Measurements from ENCODE around the gene POLR1A. TPM values are rescaled to one million over a fixed set of nuclear protein-coding genes. Genes with fewer than 3 reads are reported as not detected.

Gene POLR1A
- total RNA-seq, 4 donors from 2014 or later: 20.1 to 31.7 (median 29.4) TPM

DNA sequence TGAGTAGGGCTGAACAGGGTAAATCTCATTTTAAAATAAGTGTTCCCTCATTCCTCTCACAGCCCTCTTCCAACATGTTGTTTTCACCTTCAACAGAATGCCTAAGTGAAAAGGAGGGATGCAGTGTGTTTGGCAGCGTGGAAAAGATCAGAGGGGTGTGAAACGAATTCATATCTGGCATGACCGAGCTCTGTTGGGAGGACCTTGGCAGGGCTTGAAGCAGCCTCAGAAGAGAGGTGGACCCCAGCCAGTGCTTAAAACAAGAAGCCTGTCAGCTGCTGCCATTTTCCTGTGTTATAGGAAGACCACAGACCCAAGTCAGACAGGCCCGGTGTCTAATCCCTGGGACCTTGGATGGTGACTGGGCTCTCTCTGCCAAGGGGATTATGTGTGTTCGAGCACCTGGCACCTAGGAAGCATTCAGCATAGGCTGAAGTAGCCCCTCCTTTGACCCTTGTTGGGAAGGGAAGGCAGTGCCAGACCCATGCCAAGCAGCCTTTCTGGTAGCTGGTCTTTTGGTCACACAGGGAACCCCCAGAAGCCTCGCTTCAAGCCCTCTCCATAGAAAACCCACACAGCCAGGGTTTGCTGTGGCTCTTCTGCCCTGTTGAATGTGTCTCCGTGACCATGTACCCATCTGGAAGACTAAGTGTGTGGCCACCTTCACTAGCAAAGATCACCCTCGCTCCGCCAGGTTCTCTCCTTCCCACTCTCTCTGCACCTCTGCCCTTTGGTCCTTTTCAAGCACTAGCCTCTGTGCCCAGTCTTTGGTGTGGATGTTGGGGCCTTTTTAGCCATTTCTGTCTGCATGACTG, 129.4 kb downstream of the POLR1A start:
- H3K36me3 ChIP-seq: no peaks in the 10 kb centered on the region
- H3K27ac ChIP-seq: no peak overlapping the region
- TF ChIP-seq POLR2A (IDR thresholded peaks at IDR 0.05): no peak
- TF ChIP-seq, protein P1, sequence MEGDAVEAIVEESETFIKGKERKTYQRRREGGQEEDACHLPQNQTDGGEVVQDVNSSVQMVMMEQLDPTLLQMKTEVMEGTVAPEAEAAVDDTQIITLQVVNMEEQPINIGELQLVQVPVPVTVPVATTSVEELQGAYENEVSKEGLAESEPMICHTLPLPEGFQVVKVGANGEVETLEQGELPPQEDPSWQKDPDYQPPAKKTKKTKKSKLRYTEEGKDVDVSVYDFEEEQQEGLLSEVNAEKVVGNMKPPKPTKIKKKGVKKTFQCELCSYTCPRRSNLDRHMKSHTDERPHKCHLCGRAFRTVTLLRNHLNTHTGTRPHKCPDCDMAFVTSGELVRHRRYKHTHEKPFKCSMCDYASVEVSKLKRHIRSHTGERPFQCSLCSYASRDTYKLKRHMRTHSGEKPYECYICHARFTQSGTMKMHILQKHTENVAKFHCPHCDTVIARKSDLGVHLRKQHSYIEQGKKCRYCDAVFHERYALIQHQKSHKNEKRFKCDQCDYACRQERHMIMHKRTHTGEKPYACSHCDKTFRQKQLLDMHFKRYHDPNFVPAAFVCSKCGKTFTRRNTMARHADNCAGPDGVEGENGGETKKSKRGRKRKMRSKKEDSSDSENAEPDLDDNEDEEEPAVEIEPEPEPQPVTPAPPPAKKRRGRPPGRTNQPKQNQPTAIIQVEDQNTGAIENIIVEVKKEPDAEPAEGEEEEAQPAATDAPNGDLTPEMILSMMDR (IDR thresholded peaks at IDR 0.05 in 4 of 5, conservative IDR thresholded peaks at IDR 0.05 in 1 of 5): no peak
- in situ Hi-C loops (cut with MboI; ENCODE audit: low sequenced_read_pairs in 4 of 4) (no loop called here), intact Hi-C loops (cut with DNase I; ENCODE audit: low total_unique reads) (no loop called here)
- H3K4me1 ChIP-seq: peaks cover 4 to 9% of the 10 kb centered on the region in 2 donors
- DNase-seq: peak in 1 of 2 donors; percentile 13
- ATAC-seq: no peak
- H3K4me3 ChIP-seq: no peak overlapping the region
- no peaks in the 10 kb centered on the region for H3K9me3 ChIP-seq
- H3K27me3 ChIP-seq: no peaks in the 10 kb centered on the region

DNA sequence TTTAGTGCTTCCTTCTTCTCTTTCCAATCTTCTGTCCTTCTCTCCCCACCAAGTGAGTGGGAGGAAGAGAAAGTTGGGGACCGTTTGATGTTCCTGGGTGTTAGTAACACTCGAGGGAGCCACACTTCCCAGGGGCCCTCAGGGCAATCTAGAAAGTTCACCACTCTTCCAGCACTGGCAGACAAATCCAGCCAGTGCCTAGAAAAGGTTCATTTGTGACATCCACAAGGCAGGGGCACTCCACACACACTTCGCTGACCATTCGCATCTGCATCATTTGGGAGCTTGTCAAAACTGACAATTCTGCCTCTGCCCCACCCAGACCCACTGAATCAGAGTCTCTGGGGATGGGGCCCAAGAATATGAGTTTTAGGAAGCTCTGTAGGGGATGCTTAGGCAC, 130.1 kb downstream of the POLR1A start:
- ATAC-seq (no peak), DNase-seq (peak in 1 of 2 donors; percentile 6)
- no peak overlapping the region for H3K27ac ChIP-seq
- H3K27me3 ChIP-seq: no peaks in the 10 kb centered on the region
- no peaks in the 10 kb centered on the region for H3K9me3 ChIP-seq
- in situ Hi-C loops (cut with MboI; ENCODE audit: low sequenced_read_pairs in 4 of 4) (no loop called here), intact Hi-C loops (cut with DNase I; ENCODE audit: low total_unique reads) (no loop called here)
- TF ChIP-seq POLR2A (IDR thresholded peaks at IDR 0.05): no peak
- TF ChIP-seq, protein P1 (IDR thresholded peaks at IDR 0.05 in 4 of 5, conservative IDR thresholded peaks at IDR 0.05 in 1 of 5): no peak
- H3K36me3 ChIP-seq: no peaks in the 10 kb centered on the region
- H3K4me3 ChIP-seq: no peak overlapping the region
- peaks cover 4 to 9% of the 10 kb centered on the region in 2 donors for H3K4me1 ChIP-seq

DNA sequence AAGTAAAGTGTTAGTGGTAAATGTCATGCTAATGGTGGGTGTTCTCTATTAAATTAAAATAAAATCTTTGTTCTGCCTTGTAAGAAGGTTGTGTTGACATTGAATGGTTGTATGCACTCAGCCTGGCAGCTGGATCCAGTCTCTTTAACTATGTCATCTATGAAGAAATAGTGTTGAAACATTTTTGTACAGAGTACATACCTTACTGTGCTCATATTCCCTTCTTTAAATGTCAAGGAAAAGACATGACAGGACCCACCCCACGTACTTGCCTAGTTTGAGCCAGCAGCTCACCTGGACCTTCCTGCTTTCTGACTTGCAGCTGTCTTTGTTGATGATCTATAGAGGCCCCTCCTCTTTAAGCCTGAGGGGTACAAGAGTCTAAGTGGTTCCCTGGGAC, 131.3 kb downstream of the POLR1A start:
- H3K27me3 ChIP-seq: no peaks in the 10 kb centered on the region
- no peak for TF ChIP-seq POLR2A (IDR thresholded peaks at IDR 0.05)
- TF ChIP-seq, protein P1 (IDR thresholded peaks at IDR 0.05 in 4 of 5, conservative IDR thresholded peaks at IDR 0.05 in 1 of 5): no peak
- in situ Hi-C loops (cut with MboI; ENCODE audit: low sequenced_read_pairs in 4 of 4): no loop called here
- H3K4me3 ChIP-seq: no peak overlapping the region
- no peaks in the 10 kb centered on the region for H3K36me3 ChIP-seq
- H3K4me1 ChIP-seq: peaks cover 4 to 9% of the 10 kb centered on the region in 2 donors
- no peak overlapping the region for H3K27ac ChIP-seq
- no peak for DNase-seq
- peak in 1 of 2 donors; percentile 74 for ATAC-seq
- H3K9me3 ChIP-seq: no peaks in the 10 kb centered on the region
- intact Hi-C loops (cut with DNase I; ENCODE audit: low total_unique reads): no loop called here

DNA sequence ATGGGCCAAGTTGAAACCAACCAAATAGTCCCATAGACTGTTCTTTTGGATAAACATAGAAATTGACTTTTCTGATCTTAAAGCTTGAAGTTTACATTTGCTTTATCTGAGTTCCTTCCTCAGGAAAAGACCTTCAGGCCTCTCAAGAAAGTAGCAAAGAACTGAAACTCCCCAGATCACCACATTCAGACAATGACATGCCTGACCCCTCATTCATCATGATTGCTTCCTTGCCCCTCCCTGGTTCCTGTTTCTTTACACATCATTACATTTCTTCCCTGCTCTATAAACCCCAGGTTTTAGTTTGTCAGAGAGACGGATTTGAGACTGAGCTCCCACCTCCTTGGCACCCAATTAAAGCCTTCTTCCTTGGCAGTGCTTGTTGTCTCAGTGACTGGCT, 133.3 kb downstream of the POLR1A start:
- no peak for DNase-seq
- in situ Hi-C loops (cut with MboI; ENCODE audit: low sequenced_read_pairs in 4 of 4): no loop called here

More for the DNA sequence above, 133.3 kb downstream of the POLR1A start:
- Histone ChIP-seq H3K9me3 (no peaks in the 10 kb centered on the region), H3K4me1 (no peaks in the 10 kb centered on the region), H3K27ac (no peak overlapping the region), H3K4me3 (no peak overlapping the region), H3K27me3 (no peaks in the 10 kb centered on the region), H3K36me3 (no peaks in the 10 kb centered on the region)
- intact Hi-C loops (cut with DNase I; ENCODE audit: low total_unique reads): no loop called here
- TF ChIP-seq POLR2A (IDR thresholded peaks at IDR 0.05): no peak
- TF ChIP-seq, protein P1 (IDR thresholded peaks at IDR 0.05 in 4 of 5, conservative IDR thresholded peaks at IDR 0.05 in 1 of 5): no peak
- ATAC-seq: no peak

Data from gastrocnemius medialis (tissue), 4 donors.